ENCODE measurements around the gene SERPINE1. TPM values are rescaled to one million over a fixed set of nuclear protein-coding genes. Genes with fewer than 3 reads are reported as not detected.
A peak's percentile ranks its signal among the peaks of the same experiment; 100 is the strongest.
"Not testable (repeated sequence)": the region's sequence is repeated elsewhere in the genome, so short reads cannot be mapped to it uniquely, and the experiment has no call there.

Gene SERPINE1
- polyA plus RNA-seq, 1 donor, result 5.6 TPM

- DNase-seq (ENCODE audit: low read depth), result no peak
These were observed 25.8 kb upstream of the SERPINE1 start for GRCh38 chr7:101100858-101101847.

- DNase-seq (ENCODE audit: low read depth), result no peak
These were observed 24.9 kb upstream of the SERPINE1 start for GRCh38 chr7:101102026-101102425.

DNA sequence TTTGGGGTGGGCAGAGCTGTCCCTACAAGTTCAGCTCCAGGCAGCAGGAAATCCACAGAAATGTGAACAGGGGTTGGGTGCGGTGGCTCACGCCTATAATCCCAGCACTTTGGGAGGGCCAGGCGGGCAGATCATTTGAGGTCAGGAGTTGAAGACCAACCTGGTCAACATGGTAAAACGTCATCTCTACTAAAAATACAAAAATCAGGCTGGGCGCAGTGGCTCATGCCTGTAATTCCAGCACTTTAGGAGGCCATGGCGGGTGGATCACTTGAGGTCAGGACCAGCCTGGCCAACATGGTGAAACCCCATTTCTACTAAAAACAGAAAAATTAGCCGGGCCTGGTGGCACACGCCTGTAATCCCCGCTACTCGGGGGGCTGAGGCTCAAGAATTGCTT lies 23.2 kb upstream of the SERPINE1 start:
- DNase-seq (ENCODE audit: low read depth), result not testable (repeated sequence)

DNA sequence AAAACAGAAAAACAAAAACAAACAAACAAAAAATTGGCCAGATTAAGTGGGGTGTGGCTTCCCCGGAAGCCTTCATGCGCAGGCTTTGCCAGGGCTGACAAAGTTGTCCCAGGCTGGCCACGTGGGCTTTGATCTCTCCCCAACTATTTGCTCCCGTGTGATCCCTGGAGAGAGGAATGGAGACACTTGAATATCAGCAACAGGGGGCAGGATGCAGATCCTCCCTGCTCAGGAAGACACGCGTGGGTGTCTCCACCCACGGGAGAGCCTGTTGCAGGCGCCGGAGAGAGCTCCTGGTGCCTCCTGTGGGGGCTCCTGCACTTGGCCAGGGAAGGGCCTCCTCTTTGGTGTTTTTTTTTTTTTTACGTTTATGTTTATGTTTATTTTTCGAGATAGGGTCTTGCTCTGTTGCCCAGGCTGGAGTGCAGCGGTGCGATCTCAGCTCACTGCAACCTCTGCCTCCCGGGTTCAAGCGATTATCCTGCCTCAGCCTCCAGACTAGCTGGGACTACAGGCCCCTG lies 22.7 kb upstream of the SERPINE1 start:
- DNase-seq (ENCODE audit: low read depth), result no peak

- no peak for DNase-seq (ENCODE audit: low read depth)
These were observed 22.1 kb upstream of the SERPINE1 start for GRCh38 chr7:101104799-101105198.

GRCh38 chr7:101105248-101105647 lies 21.7 kb upstream of the SERPINE1 start:
- DNase-seq (ENCODE audit: low read depth), result not testable (repeated sequence)

DNA sequence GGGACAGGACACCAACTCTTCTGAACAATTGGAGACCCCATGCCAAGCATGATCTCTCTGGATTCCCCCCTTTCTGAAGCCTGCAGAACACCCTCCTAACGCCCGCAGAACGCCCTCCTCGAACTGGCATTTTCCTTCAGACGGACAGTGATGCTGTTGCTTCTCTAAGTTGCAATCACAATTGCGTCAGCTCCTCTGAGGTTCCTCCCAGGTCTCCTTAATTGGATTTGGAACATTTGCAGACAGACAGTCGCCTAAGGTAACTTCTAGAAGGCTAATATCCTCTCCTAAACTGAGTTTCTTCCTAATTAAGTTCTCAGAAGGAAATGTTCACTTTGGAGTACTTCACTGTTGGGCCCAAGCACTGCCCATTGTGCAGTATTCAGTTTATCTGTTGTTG lies 20.5 kb upstream of the SERPINE1 start:
- no peak for DNase-seq (ENCODE audit: low read depth)

DNA sequence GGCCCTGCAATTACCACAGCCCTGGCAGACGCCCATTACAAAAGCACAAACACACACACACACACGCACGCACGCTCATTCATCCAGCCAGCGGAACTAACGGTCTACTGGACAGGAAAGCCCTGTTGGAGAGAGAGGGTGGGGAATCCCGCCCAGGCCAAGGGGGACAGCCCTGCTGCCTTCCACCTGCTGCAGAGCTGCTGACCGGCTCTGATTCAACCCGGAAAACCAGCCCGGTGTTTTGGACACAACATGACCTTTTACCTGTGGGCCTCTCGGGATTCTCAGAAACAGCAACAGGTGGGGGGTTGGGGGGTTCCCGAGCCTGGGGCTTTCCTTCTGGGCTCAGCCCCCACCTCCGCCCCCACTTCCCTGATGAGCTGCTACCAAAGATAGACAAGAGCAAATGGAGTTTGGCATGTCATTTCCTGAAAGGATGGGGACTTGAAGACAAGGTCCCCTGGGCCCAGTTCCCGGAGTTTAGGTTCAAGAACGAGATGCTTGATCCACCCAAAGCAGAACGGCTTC lies 18.5 kb upstream of the SERPINE1 start:
- DNase-seq (ENCODE audit: low read depth), result no peak

GRCh38 chr7:101108961-101109360 lies 17.9 kb upstream of the SERPINE1 start:
- no peak for DNase-seq (ENCODE audit: low read depth)

DNA sequence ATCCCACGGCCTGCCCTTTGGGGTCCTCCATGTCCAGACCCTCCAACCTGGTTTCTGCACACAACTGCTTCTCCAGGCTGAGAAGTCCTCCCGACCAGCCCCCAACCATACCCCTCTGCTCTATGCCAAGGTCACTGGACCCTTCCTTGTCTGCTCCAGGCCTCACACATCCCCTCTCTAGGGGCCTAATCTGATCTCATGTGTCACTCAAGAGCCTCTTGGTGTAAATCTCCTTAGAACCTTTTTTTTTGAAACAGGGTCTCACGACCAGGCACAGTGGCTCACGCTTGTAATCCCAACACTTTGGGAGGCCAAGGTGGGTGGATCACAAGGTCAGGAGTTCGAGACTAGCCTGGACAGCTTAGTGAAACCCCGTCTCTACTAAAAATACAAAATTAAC lies 17.5 kb upstream of the SERPINE1 start:
- no peak for DNase-seq (ENCODE audit: low read depth)

- DNase-seq (ENCODE audit: low read depth), result no peak
These were observed 15.6 kb upstream of the SERPINE1 start for GRCh38 chr7:101111261-101111660.

DNA sequence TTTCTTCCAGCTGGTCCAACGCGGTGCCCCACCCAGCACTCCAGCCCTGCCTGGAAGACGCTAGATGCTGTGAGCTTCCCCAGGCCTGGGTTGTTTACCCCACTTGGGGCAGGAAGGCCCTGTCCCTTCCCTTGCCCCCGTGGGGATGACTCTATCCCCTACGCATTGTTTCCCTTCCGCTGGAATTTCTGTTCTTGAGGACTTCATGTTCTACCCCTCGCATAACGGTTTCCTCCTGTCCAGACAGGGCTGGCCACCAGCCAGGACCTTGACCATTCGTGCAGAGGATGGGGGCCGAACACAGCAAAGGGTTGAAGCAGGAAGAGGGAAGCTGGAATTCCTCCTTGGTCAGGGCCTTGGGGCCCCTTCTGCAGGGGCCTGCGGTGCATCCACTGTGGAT lies 14.7 kb upstream of the SERPINE1 start:
- no peak for DNase-seq (ENCODE audit: low read depth)

GRCh38 chr7:101113140-101113539 lies 13.8 kb upstream of the SERPINE1 start:
- not testable (repeated sequence) for DNase-seq (ENCODE audit: low read depth)

- no peak for DNase-seq (ENCODE audit: low read depth)
These were observed 13.1 kb upstream of the SERPINE1 start for GRCh38 chr7:101113836-101114235.

GRCh38 chr7:101114492-101114891 lies 12.4 kb upstream of the SERPINE1 start:
- DNase-seq (ENCODE audit: low read depth), result no peak

DNA sequence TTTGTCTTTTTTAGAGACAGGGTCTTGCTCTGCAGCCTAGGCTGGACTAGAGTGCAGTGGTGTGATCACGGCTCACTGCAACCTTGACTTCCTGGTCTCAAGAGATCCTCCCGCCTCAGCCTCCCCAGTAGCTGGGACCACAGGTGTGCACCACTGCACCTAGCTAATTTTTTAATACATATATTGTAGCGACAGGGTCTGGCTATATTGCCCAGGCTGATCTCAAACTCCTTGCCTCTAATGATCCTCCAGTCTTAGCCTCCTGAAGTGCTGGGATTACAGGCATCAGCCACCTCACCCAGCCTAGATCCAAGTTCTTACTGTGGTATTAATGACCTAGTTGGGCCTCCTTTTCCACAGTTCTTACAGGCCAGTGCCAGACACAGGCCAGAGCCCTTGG lies 11.7 kb upstream of the SERPINE1 start:
- no peak for DNase-seq (ENCODE audit: low read depth)

- no peak for DNase-seq (ENCODE audit: low read depth)
These were observed 10.0 kb upstream of the SERPINE1 start for GRCh38 chr7:101116898-101117297.

DNA sequence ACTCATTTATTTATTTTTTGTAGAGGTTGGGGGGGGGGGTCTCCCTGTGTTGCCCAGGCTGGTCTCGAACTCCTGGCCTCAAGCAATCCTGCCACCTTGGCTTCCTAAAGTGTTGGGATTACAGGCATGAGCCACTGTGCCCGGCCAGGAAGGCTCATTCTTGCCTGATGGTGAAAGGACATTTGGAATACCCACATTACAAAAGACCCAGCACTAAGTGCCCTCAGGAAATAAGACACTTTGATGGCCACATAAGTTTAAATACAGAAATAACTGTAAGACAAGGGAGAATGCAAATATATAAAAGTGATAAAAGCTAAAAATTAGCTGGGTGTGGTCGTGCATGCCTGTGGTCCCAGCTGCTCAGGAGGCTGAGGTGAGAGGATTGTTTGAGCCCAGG lies 8.0 kb upstream of the SERPINE1 start:
- DNase-seq (ENCODE audit: low read depth), result no peak

- DNase-seq (ENCODE audit: low read depth), result no peak
These were observed 7.0 kb upstream of the SERPINE1 start for GRCh38 chr7:101119876-101120275.

DNA sequence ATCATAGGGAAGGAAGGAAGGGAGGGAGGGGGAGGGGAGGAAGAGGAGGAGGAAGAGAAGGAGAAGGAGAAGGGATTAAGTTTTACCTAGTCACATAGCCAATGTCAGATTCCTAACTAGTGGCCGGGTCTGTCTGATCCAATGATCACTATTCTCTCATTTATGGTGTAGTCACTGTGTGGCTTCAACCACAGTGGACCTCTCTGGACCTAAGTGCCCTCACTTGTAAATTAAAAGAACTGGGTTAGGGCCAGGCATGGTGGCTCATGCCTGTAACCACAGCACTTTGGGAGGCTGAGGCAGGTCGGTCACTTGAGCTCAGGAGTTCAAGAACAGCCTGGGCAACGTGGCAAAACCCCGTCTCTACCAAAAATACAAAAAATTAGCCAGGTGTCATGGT lies 6.6 kb upstream of the SERPINE1 start:
- no peak for DNase-seq (ENCODE audit: low read depth)

GRCh38 chr7:101121631-101121990 lies 5.3 kb upstream of the SERPINE1 start:
- not testable (repeated sequence) for DNase-seq (ENCODE audit: low read depth)

GRCh38 chr7:101121991-101122932 lies 4.6 kb upstream of the SERPINE1 start:
- peak; percentile 95 for DNase-seq (ENCODE audit: low read depth)
